Large intestine (tissue), 3 donors: ENCODE data around the gene MS4A18. TPM values are rescaled to one million over a fixed set of nuclear protein-coding genes. Genes with fewer than 3 reads are reported as not detected.

Experiments
- DNase-seq, 2 donors: peaks; one replicate each; pipeline versions ENCODE4 v3.0.0 to v3.0.0-alpha.2; 2013
- H3K27ac ChIP-seq: one replicate; pipeline ENCODE4 v1.5.1; 2013; ENCODE audit warnings: low read length
- H3K27me3 ChIP-seq: 2 replicates; pipeline ENCODE4 v1.6.1; 2013; ENCODE audit warnings: low read length; ENCODE audit not compliant: control insufficient read depth, insufficient read depth
- H3K36me3 ChIP-seq: 2 replicates; pipeline ENCODE4 v1.6.1; 2013; ENCODE audit warnings: low read length; ENCODE audit not compliant: control insufficient read depth, insufficient read depth
- H3K4me1 ChIP-seq: one replicate; pipeline ENCODE4 v1.6.1; 2013; ENCODE audit warnings: low read length; ENCODE audit not compliant: control insufficient read depth, insufficient read depth
- H3K4me3 ChIP-seq: one replicate; pipeline ENCODE4 v1.5.1; 2013; ENCODE audit warnings: low read length
- H3K9me3 ChIP-seq: one replicate; pipeline ENCODE4 v1.6.1; 2013; ENCODE audit warnings: mild to moderate bottlenecking, low read depth, low read length, moderate library complexity; ENCODE audit not compliant: control insufficient read depth
- WGBS: methylation state at CpG from one replicate; pipeline ENCODE4 v1.1.5; 2013; ENCODE audit warnings: low lambda C conversion rate; ENCODE audit not compliant: insufficient coverage; 5-methylcytosine and 5-hydroxymethylcytosine counted together
- polyA plus RNA-seq: library from polyadenylated mRNA; unstranded; fragments of 120-200 nt; gene quantifications from one replicate; pipeline ENCODE4 v1.2.1, GENCODE V29; 2013

MS4A18 gene
- polyA plus RNA-seq, 1 donor, result 0.30 TPM

DNA sequence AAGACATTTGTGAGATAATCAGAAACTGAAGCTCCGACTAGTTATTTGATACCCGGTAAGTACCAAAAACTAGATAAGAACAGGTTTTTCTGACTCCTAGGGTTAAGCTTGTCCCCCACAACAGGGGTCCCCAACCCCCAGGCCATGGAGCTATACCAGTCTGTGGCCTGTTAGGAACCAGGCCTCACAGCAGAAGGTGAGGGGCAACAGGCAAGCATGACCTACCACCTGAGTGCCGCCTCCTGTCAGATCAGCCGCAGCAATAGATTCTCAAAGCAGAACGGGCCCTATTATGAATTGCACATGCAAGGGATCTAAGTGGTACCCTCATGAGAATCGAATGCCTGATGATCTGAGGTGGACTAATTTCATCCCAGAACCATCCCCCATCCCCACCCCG is 59.4 kb downstream of the MS4A18 start:
- no peaks in the 10 kb centered on the region for H3K27me3 ChIP-seq
- H3K4me1 ChIP-seq, result peaks cover 37% of the 10 kb centered on the region
- DNase-seq, result no peak
- no peak overlapping the region for H3K27ac ChIP-seq
- no CpG with 5 or more reads among the region's 7 CpGs for WGBS
- H3K9me3 ChIP-seq, result no peaks in the 10 kb centered on the region
- no peaks in the 10 kb centered on the region for H3K36me3 ChIP-seq
- H3K4me3 ChIP-seq, result no peak overlapping the region

DNA sequence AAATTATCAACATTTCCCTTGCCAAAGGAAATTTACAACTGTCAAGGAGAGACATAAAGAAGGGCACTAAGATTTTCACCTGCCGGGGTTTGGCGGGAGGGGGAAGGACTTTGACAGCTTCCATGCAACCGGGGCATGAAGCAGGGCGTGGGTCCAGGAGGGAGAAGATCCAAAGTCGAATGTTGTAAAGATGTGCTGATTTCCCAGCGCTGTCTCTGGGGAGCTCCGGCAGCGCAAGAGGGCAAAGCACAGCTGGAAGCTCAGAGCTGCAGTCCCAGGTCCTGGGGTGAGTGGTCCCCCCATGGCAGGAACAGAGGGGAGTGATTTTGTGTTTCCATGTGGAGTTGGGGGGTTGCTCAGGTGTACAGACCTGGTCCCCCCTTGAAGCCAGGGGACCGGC is 60.6 kb downstream of the MS4A18 start, which contains the start of gene MS4A10:
MS4A10 (plus strand) TSS at position 198 of the 400 bp plus-strand sequence. CDS start 5,003 bp downstream, outside the sequence.
- H3K36me3 ChIP-seq, result no peaks in the 10 kb centered on the region
- no peaks in the 10 kb centered on the region for H3K9me3 ChIP-seq
- WGBS, result no CpG with 5 or more reads among the region's 9 CpGs
- no peaks in the 10 kb centered on the region for H3K27me3 ChIP-seq
- no peak within 1 kb of the TSS for H3K4me3 ChIP-seq
- peaks cover 37% of the 10 kb centered on the region for H3K4me1 ChIP-seq
- H3K27ac ChIP-seq, result no peak within 1 kb of the TSS
- DNase-seq, result peak; percentile 92 to 96

DNA sequence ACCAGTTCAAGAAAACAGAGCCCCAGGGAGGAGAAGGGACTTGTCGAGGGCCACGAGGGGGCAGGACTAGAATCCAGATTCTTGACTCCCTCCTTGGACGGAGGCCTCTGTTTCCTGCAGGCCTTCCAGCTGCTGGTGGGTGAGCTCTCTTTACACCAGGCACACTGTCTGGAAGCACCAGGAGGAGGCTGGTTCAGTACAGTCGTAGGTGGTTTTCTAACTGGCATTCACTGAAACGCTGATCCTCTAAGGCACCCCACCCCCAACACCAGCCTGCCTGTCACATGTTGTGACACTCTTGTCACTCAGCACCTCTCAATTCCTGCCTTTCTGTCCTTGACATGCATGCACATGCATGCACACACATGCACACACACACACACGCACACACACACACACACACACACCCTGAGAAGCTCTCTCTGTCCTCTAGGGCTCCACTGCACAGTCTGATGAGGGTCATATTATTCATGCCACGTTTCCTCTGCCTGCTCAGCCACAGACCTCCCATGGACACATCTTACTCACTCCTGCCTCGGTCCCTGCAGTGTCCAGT is 61.4 kb downstream of the MS4A18 start:
- H3K27me3 ChIP-seq, result no peaks in the 10 kb centered on the region
- no peak overlapping the region for H3K4me3 ChIP-seq
- WGBS, result no CpG with 5 or more reads among the region's 8 CpGs
- H3K4me1 ChIP-seq, result peaks cover 35% of the 10 kb centered on the region
- no peaks in the 10 kb centered on the region for H3K36me3 ChIP-seq
- no peak overlapping the region for H3K27ac ChIP-seq
- peak in 1 of 2 donors; percentile 55 for DNase-seq
- H3K9me3 ChIP-seq, result no peaks in the 10 kb centered on the region

DNA sequence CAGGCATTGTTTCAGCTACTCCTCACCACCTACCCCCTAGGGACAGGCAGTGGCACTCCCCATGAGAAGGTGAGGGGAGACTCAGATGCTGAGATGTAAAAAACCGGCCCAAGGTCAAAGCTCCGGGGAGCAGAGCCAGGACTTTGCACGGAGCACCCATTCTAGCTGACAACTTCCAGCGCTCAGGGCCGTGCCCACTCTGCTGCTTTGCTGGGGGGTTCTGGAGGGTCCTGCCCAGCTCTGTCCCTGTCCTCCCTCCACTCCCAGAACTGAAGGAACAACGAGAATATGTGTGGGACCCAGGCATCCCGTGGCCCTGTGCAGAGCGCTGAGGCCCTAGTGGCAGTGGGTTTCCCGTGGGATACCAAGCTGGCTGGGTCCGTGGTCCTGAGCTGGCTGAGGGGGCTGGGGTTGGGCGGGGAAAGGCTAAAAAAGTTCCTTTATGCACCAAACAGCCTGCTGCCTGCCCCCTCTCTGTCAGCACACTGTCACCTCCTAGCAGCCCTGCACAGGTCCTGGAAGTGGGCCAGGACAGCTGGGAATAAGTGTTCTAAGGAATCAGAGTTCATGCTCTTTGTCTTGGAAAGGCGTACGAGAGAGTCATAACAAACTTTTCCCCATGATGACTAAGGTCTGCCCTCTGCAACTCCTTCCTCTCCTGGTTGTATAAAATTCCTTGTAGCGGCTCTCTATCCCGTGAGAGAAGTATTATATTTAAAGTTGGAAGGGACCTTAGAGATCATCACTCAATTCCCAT is 62.5 kb downstream of the MS4A18 start:
- no peaks in the 10 kb centered on the region for H3K27me3 ChIP-seq
- H3K36me3 ChIP-seq, result no peaks in the 10 kb centered on the region
- H3K27ac ChIP-seq, result no peak overlapping the region
- DNase-seq, result peak; percentile 80 to 86
- WGBS, result 10% methylated on average over 2 of the region's 15 CpGs
- H3K4me1 ChIP-seq, result peaks cover 31% of the 10 kb centered on the region
- H3K9me3 ChIP-seq, result no peaks in the 10 kb centered on the region
- H3K4me3 ChIP-seq, result no peak overlapping the region

DNA sequence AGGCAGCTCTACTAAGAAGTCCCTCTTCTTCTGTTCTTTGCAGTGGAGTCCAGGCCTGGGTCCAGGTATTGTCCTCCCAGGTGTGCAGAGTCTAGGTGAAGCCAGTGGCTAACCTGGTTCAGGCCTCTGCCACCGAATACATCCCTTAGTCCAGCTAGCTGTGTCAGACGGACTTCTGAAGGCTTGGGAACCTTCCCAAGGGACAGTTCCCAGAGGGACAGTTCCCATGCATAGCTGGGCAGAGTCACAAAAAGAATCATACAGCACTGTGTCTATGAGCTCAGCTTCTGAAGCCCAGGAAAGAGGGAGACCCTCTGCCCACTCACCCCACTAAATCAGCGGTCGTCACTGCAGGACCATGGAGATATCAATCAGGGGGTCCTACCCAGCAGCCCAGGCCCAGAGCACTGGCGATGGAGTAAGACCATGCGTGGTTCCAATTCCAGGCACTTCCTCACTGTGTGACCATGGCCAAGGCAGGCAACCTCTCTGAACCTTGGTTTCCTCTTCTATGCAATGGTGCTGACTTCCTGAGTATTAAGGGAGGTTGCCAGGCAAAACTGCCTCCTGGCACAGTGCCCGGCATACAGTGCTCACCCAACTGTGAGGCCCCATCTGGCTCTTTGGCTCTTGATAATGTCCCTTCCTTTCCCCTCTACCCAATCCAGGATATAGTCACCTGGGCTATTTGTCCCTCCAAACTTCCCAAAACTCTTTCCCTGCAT is 64.0 kb downstream of the MS4A18 start:
- Histone ChIP-seq H3K4me3 (no peak overlapping the region), H3K36me3 (no peaks in the 10 kb centered on the region), H3K27ac (no peak overlapping the region), H3K27me3 (no peaks in the 10 kb centered on the region), H3K9me3 (no peaks in the 10 kb centered on the region), H3K4me1 (peaks cover 31% of the 10 kb centered on the region)
- DNase-seq, result no peak
- WGBS, result 100% methylated on average over 1 of the region's 7 CpGs

DNA sequence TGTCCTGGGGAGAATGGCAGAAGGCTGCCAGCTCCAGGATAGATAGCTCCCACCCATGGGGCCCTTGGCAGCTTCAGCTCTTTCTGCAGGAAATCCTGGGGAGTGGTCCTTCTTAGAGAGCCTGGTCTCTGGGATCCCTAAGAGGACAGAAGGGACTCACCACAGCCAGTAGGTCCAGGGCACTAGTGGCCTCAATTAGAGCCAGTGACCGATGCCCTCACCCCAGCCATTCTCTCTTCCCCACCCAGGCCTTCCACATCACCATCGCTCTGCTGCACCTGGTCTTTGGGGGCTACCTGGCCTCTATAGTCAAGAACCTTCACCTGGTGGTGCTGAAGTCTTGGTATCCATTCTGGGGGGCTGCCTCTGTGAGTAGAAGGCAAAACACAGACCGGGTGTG is 66.2 kb downstream of the MS4A18 start:
- Histone ChIP-seq H3K9me3 (no peaks in the 10 kb centered on the region), H3K36me3 (no peaks in the 10 kb centered on the region), H3K4me1 (peaks cover 19% of the 10 kb centered on the region), H3K27ac (no peak overlapping the region), H3K4me3 (no peak overlapping the region), H3K27me3 (no peaks in the 10 kb centered on the region)
- DNase-seq, result no peak
- WGBS, result no CpG with 5 or more reads among the region's 3 CpGs

DNA sequence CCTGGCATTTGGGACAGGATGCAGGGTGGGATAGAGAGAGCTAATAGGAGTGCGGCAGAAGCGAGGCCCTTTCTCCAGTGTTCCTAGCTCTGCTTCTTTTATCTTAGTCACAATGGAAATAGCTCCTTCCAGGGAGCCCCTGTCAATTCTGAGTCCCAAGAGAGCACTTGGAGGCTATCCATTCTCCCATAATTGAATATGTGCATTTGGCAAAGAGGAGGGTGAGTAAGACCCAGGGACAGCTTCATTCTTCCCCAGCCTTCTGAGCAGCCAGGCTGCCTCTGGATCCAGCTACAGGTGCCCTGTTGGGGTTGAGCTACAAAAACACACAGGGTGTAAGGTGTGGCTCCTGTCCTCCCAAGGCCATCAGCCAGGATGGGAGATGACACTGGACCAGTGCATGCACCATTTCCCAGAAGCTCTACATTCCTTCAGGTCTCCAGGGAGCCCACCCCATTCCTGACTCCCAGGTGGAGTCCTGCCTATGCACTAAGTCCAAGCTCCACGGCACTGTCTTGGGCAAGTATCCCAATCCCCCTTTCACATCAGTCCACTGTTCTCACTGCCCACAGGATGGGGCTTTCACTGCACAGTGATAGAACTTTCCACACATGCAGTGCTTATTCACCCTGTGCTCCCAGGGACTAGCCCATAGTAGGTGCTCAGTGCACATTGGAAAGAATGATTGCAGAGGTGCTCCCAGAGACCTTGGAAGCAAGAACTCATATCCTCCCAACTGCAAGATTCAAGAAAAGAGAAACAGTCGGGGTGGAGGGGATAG is 66.8 kb downstream of the MS4A18 start:
- H3K36me3 ChIP-seq, result no peaks in the 10 kb centered on the region
- H3K4me1 ChIP-seq, result peaks cover 13% of the 10 kb centered on the region
- no CpG with 5 or more reads among the region's 4 CpGs for WGBS
- H3K27me3 ChIP-seq, result no peaks in the 10 kb centered on the region
- H3K4me3 ChIP-seq, result no peak overlapping the region
- DNase-seq, result no peak
- H3K9me3 ChIP-seq, result no peaks in the 10 kb centered on the region
- H3K27ac ChIP-seq, result no peak overlapping the region

DNA sequence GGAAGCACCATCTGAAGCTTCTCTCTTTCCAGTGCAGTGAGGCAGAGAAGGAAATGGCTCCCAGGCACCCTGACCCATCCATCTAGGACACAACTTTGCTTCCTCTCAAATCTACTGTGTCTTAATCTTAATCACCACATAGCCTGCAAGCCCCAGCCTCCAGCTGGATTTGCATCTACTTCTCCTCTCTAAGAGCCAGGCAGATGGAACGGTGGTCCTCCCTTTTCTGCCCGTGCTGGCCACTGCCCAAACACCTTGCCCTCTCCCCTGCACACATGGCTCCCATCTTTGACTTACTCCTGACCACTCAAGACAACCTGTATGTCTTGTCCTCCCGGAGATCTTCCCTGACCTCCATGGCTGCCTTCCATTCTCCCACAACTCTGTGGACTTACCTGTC is 68.0 kb downstream of the MS4A18 start:
- H3K9me3 ChIP-seq, result no peaks in the 10 kb centered on the region
- no peak for DNase-seq
- H3K27me3 ChIP-seq, result no peaks in the 10 kb centered on the region
- H3K4me1 ChIP-seq, result peaks cover 1% of the 10 kb centered on the region
- WGBS, result no CpG with 5 or more reads among the region's 3 CpGs
- H3K4me3 ChIP-seq, result no peak overlapping the region
- no peak overlapping the region for H3K27ac ChIP-seq
- no peaks in the 10 kb centered on the region for H3K36me3 ChIP-seq
